HG03565 (cell line): ENCODE results near the gene CCR4.
"Not testable (repeated sequence)": the region's sequence is repeated elsewhere in the genome, so short reads cannot be mapped to it uniquely, and the experiment has no call there.

Experiments
- ATAC-seq: cut with Tn5 transposase; IDR thresholded peaks from one replicate; pipeline ENCODE4 v1.9.1; 2021; ENCODE audit warnings: mild to moderate bottlenecking, moderate library complexity; ENCODE audit not compliant: unreplicated experiment

CCR4 gene

DNA sequence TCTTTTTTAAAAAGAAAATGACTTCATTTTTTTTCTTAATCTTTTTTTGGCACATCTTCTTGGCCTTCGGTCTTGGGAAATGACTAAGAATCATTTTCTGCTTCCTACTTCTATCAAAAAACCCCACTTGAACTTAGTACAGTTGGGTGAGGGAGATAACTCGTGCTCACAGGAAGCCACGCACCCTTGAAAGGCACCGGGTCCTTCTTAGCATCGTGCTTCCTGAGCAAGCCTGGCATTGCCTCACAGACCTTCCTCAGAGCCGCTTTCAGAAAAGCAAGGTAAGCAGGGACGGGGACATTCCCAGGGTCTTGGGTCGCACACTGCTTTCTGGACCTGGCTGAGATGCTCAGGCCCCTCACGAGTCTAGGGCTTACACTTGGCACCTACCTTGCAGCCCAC, at the start of gene CCR4:
Gene CCR4, plus strand, starts transcription at position 235 of the 402 bp plus-strand sequence. CDS start 1,779 bp downstream, outside the sequence.
- ATAC-seq = peak; percentile 50

GRCh38 chr3:32902887-32903371, 48.5 kb upstream of the CCR4 start:
- ATAC-seq = not testable (repeated sequence)

DNA sequence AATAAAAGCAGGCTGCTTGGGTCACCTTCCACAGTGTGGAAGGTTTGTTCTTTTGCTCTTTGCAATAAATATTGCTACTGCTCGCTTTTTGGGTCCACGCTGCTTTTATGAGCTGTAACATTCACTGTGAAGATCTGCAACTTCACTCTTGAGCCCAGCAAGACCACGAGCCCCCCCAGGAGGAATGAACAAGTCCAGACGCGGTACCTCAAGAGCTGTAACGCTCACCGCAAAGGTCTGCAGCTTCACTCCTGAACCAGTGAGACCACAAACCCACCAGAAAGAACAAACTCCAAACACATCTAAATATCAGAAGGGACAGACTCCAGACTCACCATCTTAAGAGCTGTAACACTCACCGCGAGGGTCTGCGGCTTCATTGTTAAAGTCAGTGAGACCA, 47.5 kb upstream of the CCR4 start:
- no peak for ATAC-seq

DNA sequence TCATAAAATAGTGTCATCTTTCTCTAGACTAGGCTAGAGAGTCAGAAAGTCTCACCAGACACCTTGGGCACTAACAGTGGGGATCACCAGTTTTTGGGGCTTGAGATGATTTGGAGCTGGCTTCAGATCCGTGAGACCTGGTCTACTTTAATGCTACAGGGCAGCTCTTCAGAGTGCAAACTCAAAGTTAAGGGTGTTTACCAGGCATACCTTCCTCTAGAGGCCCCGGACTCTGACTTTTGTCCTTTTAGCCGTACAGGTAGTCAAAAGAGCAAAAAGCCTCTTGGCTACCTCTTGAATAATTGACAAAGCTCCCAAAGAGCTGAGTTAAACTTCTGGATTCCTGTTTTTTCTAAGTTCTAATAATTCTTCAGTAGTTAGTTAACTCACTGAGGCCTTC, 41.4 kb upstream of the CCR4 start:
- no peak for ATAC-seq

GRCh38 chr3:32910954-32911353, 40.5 kb upstream of the CCR4 start:
- ATAC-seq = no peak

GRCh38 chr3:32912046-32912445, 39.4 kb upstream of the CCR4 start:
- no peak for ATAC-seq

GRCh38 chr3:32913790-32914446, 37.5 kb upstream of the CCR4 start:
- ATAC-seq = no peak

DNA sequence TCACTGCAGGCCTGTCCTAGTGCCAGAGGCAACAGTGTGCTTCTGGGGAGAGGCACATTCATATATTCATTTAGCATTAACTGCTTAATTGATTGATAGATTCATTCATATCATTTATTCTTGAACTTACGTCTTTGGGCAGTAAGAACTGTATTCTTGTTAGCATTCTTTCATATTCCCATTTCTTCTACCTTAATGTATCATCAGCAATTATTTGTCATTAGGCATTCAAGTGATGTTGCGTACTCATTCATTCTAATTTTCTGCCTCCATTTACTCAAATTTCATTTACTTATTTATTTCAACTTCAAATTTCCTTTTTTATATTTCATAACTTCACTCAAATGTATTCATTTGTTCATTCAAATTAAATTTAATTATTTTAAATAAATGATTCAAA, 31.5 kb upstream of the CCR4 start:
- ATAC-seq = no peak

DNA sequence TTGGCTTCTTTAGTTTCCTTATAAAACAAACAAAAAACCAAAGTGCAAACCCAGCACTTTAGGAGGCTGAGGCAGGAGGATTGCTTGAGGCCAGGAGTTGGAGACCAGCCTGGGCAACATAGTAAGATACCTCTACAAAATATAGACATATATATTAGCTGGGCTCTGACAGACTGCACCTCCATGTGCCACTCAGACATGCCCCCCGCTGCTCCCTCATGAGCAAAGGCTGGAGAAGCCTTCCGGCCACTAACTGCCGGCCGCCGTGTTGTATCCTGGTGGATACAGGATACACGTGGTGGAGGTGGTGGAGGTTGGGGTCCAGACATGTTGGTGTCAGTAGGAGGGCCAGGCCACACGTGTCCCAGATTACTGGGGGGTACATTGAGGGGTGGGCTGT, 29.4 kb upstream of the CCR4 start:
- ATAC-seq = no peak

- ATAC-seq = no peak
These were observed 21.3 kb upstream of the CCR4 start for GRCh38 chr3:32930161-32930560.

GRCh38 chr3:32931273-32931672, 20.2 kb upstream of the CCR4 start:
- ATAC-seq = not testable (repeated sequence)

DNA sequence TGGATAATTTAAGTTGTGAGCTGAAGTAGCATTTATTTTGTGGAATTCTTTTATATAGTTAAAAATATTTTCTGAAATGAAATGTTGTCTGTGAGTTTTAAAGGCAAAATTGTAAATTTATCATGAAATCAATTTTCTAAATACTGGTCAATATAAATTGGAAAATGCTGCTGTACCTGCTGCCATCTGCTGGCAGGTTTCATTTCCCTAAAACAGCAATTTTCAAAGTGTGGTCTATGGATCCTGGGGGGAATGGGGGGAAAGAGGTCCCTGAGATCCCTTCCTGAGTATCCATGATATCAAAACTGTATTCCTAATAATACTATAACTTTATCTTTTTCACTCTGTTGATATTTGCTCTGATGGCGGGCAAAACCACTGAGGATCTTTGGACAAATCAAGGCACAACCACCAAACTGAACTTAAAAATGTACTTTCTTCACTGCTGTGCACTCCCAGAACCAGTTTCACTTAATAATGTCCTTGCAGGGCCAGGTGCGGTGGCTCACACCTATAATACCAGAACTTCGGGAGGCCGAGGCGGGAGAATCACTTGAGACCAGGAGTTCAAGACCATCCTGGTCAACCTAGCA, 17.2 kb upstream of the CCR4 start:
- no peak for ATAC-seq

DNA sequence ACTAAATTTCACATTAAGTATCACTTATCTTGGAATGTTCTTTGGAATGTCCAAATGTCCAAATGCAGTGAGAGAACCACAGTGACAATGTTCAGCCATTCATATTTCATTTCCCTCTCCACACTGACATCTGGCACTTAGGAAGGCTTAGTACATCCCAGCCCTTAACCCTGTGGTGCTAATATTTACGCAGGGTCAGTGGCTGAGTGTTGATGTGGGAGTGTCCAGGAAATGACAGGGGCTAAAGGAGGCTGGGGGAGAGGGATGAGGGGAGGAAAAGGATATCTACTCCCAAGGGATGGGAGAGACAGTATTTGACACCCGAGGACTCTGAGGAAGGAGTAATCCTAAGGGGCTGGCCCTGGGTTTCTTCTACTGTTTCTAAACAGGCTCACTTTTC, 14.1 kb upstream of the CCR4 start:
- no peak for ATAC-seq

DNA sequence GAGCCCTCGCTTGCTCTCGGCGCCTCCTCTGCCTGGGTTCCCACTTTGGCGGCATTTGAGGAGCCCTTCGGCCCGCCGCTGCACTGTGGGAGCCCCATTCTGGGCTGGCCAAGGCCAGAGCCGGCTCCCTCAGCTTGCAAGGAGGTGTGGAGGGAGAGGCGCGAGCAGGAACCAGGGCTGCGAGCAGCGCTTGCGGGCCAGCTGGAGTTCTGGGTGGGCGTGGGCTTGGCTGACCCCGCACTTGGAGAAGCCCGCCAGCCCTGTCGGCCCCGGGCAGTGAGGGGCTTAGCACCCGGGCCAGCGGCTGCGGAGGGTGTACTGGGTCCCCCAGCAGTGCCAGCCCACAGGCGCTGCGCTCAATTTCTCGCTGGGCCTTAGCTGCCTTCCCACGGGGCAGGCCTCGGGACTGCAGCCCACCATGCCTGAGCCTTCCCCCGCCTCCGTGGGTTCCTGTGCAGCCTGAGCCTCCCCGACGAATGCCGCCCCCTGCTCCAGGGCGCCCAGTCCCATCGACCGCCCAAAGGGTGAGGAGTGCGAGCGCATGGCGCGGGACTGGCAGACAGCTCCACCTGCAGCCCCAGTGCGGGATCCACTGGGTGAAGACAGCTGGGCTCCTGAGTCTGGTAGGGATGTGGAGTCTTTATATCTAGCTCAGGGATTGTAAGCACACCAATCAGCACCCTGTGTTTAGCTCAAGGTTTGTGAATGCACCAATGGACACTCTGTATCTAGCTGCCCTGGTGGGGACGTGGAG, 11.7 kb upstream of the CCR4 start:
- ATAC-seq = not testable (repeated sequence)

DNA sequence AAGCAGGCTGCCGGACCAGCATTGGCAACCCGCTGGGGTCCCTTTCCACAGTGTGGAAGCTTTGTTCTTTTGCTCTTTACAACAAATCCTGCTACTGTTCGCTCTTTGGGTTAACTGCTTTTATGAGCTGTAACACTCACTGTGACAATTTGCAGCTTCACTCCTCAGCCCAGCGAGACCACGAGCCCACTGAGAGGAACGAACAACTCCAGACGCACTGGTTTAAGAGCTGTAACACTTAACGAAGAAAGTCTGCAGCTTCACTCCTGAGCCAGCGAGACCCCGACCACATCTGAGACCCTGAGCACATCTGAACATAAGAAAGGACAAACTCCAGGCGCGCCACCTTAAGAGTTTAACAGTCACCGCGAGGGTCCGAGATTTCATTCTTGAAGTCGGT, 10.7 kb upstream of the CCR4 start:
- ATAC-seq = no peak

DNA sequence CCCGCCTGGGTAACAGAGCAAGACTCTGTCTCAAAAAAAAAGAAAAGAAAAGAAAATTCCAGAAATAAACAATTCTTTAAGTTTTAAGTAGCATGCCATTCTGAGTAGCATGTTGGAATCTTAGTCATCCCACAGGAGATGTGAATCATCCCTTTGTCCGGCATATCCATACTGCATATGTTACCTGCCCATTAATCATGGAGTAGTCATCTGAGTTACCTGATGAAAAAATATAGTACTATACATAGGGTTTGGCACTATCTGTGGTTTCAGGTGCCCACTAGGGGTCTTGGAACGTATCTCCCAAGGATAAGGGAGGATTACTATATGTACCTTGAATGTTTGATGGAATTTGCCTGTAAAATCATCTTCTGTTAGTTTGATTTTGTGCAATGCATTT, 6.3 kb upstream of the CCR4 start:
- ATAC-seq = no peak

DNA sequence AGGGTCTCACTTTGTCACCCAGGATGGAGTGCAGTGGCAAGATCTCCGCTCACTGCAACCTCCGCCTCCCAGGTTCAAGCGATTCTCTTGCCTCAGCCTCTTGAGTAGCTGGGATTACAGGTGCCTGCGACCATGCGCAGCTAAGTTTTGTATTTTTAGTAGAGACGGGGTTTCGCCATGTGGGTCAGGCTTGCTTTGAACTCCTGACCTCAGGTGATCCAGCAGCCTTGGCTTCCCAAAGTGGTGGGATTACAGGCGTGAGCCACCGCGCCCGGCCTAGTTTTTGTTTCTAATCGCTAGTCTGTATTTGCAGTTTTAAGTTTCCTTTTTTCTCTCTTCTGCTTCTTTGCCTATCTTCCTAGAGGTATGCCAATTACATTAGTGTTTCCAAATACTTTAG, 5.8 kb upstream of the CCR4 start:
- ATAC-seq = not testable (repeated sequence)

DNA sequence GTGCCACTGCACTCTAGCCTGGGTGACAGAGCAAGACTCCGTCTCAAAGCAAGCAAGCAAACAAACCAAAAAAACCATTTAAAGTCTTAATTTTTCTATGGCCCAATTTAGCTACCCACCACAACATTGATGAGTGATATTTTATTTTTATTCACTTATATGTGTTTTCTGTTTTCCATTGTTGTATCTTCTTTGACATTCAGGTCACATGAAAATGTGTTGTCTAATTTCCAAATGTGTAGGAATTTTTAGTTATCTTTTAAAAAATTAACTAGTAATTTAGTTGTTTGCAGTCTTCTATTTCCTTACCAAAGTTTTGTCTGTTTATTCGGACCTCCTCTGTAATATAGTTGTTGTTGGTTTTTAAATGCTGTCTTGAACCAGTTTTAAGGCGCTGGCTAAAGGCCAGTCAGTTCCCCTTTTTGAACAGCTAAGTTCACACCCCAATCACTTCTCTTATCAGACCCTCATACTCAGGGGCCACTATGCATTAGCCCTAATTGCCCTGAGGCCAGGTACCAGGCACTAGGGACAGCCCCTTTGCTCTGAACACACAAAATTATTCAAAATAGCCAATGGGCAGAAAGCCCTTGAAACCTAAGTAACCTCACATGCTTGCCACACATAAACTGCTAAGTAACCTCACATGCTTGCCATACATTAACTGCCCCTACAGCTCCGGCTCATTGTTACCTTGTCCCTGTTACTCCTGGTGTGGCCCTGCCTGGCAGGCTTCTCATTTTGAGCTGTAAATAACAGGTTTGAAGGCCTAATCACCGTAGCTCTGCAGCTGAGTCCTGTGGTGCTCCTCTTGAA, 4.3 kb upstream of the CCR4 start:
- no peak for ATAC-seq

GRCh38 chr3:32947789-32948238, 3.6 kb upstream of the CCR4 start:
- peak; percentile 75 for ATAC-seq

GRCh38 chr3:32948625-32949445, 2.6 kb upstream of the CCR4 start:
- ATAC-seq = no peak
